ENCODE measurements around the gene CASQ2. TPM values are rescaled to one million over a fixed set of nuclear protein-coding genes. Genes with fewer than 3 reads are reported as not detected.
A peak's percentile ranks its signal among the peaks of the same experiment; 100 is the strongest.

Gene CASQ2
- total RNA-seq, 4 donors from 2014 or later = 5.9 to 11.2 (median 9.4) TPM

- DNase-seq = no peak
- peaks cover 0 to 22% (median 13%) of the 10 kb centered on the region in 4 donors for H3K4me1 ChIP-seq
- no peaks in the 10 kb centered on the region for H3K27me3 ChIP-seq
- intact Hi-C loops (cut with DNase I; ENCODE audit: low total_unique reads) = no loop called here
- no peaks in the 10 kb centered on the region for H3K9me3 ChIP-seq
- 57 to 60% methylated on average over 3 of the region's 3 CpGs for WGBS, 2 donors (ENCODE audit: low coverage in 1 of 2)
- H3K36me3 ChIP-seq = no peaks in the 10 kb centered on the region
- TF ChIP-seq CTCF (IDR thresholded peaks at IDR 0.05) = no peak
- H3K4me3 ChIP-seq = no peak overlapping the region
- peak overlapping the region in 2 of 4 donors; percentile 69 to 70 for H3K27ac ChIP-seq
- in situ Hi-C loops (cut with MboI; ENCODE audit: low pct_ligation_motif_present in 1 of 4, low pct_unique_long_range_greater_than_20kb in 1 of 4, low sequenced_read_pairs in 3 of 4) = no loop called here
Observed at GRCh38 chr1:115677182-115677555, 91.3 kb downstream of the CASQ2 start.

GRCh38 chr1:115676498-115677181, 91.9 kb downstream of the CASQ2 start:
- in situ Hi-C loops (cut with MboI; ENCODE audit: low pct_ligation_motif_present in 1 of 4, low pct_unique_long_range_greater_than_20kb in 1 of 4, low sequenced_read_pairs in 3 of 4) (no loop called here), intact Hi-C loops (cut with DNase I; ENCODE audit: low total_unique reads) (no loop called here)
- H3K27me3 ChIP-seq = no peaks in the 10 kb centered on the region
- peaks cover 0 to 25% (median 17%) of the 10 kb centered on the region in 4 donors for H3K4me1 ChIP-seq
- peak overlapping the region in 3 of 4 donors; percentile 14 to 26 (median 25) for H3K27ac ChIP-seq
- H3K9me3 ChIP-seq = no peaks in the 10 kb centered on the region
- H3K4me3 ChIP-seq = no peak overlapping the region
- TF ChIP-seq POLR2A (IDR thresholded peaks at IDR 0.05) (no peak), EP300 (IDR thresholded peaks at IDR 0.05; ENCODE audit: low read depth) (no peak), POLR2AphosphoS5 (IDR thresholded peaks at IDR 0.05) (no peak), CTCF (IDR thresholded peaks at IDR 0.05) (no peak)
- 27 to 66% methylated on average over 3 to 7 of the region's 7 CpGs for WGBS, 2 donors (ENCODE audit: low coverage in 1 of 2)
- no peak for DNase-seq
- no peaks in the 10 kb centered on the region for H3K36me3 ChIP-seq

GRCh38 chr1:115672224-115673009, 96.1 kb downstream of the CASQ2 start:
- in situ Hi-C loops (cut with MboI; ENCODE audit: low pct_ligation_motif_present in 1 of 4, low pct_unique_long_range_greater_than_20kb in 1 of 4, low sequenced_read_pairs in 3 of 4) (no loop called here), intact Hi-C loops (cut with DNase I; ENCODE audit: low total_unique reads) (no loop called here)
- WGBS, 2 donors (ENCODE audit: low coverage in 1 of 2) = 89 to 94% methylated on average over 3 to 13 of the region's 13 CpGs
- Histone ChIP-seq H3K4me1 (peaks cover 11 to 41% (median 24%) of the 10 kb centered on the region in 4 donors), H3K4me3 (no peak overlapping the region), H3K36me3 (no peaks in the 10 kb centered on the region), H3K27ac (peak overlapping the region in 3 of 4 donors; percentile 41 to 78 (median 73)), H3K9me3 (no peaks in the 10 kb centered on the region), H3K27me3 (no peaks in the 10 kb centered on the region)
- no peak for DNase-seq
- TF ChIP-seq CTCF (IDR thresholded peaks at IDR 0.05) (no peak), EP300 (IDR thresholded peaks at IDR 0.05; ENCODE audit: low read depth) (no peak), POLR2A (IDR thresholded peaks at IDR 0.05) (no peak), POLR2AphosphoS5 (IDR thresholded peaks at IDR 0.05) (no peak)

GRCh38 chr1:115671176-115671934, 97.2 kb downstream of the CASQ2 start:
- Histone ChIP-seq H3K27ac (peak overlapping the region; percentile 49 to 78 (median 68)), H3K27me3 (no peaks in the 10 kb centered on the region)
- WGBS, 2 donors (ENCODE audit: low coverage in 1 of 2) = 65% methylated on average over 15 of the region's 19 CpGs; no CpG with 5 or more reads in 1 of the 2 donors

More at GRCh38 chr1:115671176-115671934, 97.2 kb downstream of the CASQ2 start:
- intact Hi-C loops (cut with DNase I; ENCODE audit: low total_unique reads) (no loop called here), in situ Hi-C loops (cut with MboI; ENCODE audit: low pct_ligation_motif_present in 1 of 4, low pct_unique_long_range_greater_than_20kb in 1 of 4, low sequenced_read_pairs in 3 of 4) (no loop called here)
- Histone ChIP-seq H3K36me3 (no peaks in the 10 kb centered on the region), H3K4me3 (no peak overlapping the region), H3K4me1 (peaks cover 11 to 33% (median 23%) of the 10 kb centered on the region in 4 donors), H3K9me3 (no peaks in the 10 kb centered on the region)
- peak; percentile 58 for DNase-seq
- no peak for TF ChIP-seq POLR2A (IDR thresholded peaks at IDR 0.05)
- peak in 1 of 5 experiments; percentile 18 for TF ChIP-seq CTCF (IDR thresholded peaks at IDR 0.05)
- TF ChIP-seq EP300 (IDR thresholded peaks at IDR 0.05; ENCODE audit: low read depth) = no peak

Measured in transverse colon (tissue), 4 donors.